ENCODE measurements around the gene QSOX2. TPM values are rescaled to one million over a fixed set of nuclear protein-coding genes. Genes with fewer than 3 reads are reported as not detected.

The QSOX2 gene
- polyA plus RNA-seq, 3 donors = 4.5 to 7.3 (median 6.8) TPM

DNA sequence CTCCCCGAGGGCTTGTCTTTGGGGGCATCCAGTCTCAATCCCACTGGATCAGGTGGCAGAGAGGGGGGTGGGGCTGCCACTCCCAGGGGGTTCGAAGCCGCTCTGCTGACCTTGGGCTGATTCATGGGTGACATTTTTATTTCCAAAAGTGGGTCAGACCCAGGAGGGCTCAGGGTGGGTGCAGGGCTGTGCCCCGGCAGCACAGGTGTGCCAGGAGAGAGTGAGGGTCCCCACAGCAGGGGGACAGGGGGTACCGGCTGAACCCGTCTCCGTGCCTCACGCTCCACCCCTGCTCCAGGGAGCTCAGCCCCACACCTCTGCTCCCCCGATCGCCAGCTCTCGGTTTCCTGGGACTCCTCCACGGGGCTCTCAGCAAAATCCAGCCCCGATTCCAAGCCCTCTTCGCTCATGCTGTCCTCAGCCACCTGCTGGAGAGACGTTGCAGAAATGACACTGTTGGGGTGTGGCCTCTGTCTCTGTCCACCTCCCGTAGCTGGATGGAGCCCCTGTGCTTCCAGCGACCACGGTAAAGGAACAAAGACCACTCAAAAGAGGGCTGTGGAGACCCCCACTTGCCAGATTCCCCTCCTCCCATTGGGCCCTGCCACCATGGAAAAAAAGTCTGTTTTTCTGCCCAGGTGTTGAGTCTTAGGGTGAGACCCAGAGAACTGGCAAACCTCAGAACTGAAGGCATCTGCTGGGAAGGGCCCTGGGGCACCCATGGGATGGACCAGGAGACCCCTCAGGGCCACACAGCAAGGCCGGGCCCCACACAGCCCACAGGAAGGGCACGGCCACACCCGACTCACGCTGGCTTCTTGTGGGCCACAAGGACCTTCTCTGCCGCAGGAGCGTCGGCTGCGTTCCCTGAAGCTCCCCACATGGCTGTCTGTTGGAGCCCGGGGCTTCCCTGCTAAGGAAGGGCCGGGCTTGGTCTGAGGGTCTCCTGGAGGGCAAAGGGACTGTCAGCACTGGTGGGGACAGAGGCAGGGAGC lies 10.6 kb upstream of the QSOX2 start:
- no peak overlapping the region for H3K27ac ChIP-seq (ENCODE audit: low read depth, low read length)
- 69 to 72% (median 70%) methylated on average over 28 of the region's 28 CpGs for WGBS, 3 donors

DNA sequence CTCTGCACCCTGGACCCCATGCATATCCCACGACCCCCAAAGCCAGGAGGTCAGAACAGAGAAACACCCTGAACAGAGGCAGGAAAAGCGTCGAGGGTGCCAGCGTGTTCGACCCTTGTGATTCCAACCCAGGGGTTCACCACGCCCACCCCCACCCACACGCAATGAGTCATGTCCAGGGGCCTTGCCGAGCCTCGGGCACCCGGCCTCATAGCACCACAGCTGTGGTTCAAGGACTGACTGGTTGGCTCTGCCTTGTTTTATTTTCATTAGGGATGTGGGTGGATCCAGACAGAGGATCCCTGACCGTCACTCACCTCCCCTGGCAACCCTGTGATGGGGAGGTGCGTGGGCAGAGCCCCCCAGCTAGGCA lies 9.5 kb upstream of the QSOX2 start:
- H3K27ac ChIP-seq (ENCODE audit: low read depth, low read length) = no peak overlapping the region
- 39 to 66% (median 62%) methylated on average over 12 of the region's 12 CpGs for WGBS, 3 donors

DNA sequence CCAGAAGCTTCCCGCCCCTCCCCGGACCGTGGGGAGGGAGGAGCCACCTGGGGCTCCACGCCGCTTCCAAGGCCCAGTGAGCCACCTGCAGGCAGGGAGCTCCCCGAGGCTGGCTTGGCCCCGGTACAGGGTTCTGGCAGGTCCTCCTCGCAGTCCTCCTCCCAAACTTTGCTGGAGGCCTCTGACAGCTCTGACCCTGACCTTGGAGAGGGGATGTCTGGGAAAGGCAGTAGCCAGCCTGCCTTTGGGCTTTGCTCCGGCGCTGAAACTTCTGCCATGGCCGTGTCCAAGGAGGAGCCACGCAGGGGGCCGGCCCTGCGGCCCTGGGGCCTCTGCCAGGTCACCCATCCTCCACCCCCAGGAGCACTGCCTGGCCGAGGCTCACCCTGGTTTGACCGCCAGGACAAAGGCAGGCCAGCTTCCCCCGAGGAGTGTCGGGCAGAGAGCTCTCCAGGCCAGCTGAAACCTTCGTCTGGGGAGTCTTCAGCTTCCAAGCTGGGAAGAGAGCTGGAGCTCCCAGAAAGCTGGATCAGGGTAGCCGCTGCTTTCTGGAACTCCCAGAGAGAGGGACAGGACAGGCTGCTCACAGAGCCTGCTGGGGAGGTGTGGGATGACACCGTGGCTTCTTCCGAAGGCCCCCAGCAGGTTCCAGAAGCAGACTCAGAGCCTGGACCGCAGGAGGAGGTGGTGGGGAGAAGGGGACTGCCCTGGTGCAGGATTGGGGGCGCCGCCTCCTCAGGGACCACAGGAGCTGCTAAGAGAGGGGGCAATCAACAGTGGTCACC lies 9.0 kb upstream of the QSOX2 start:
- no peak overlapping the region for H3K27ac ChIP-seq (ENCODE audit: low read depth, low read length)
- 58 to 78% (median 62%) methylated on average over 22 to 25 of the region's 25 CpGs for WGBS, 3 donors

DNA sequence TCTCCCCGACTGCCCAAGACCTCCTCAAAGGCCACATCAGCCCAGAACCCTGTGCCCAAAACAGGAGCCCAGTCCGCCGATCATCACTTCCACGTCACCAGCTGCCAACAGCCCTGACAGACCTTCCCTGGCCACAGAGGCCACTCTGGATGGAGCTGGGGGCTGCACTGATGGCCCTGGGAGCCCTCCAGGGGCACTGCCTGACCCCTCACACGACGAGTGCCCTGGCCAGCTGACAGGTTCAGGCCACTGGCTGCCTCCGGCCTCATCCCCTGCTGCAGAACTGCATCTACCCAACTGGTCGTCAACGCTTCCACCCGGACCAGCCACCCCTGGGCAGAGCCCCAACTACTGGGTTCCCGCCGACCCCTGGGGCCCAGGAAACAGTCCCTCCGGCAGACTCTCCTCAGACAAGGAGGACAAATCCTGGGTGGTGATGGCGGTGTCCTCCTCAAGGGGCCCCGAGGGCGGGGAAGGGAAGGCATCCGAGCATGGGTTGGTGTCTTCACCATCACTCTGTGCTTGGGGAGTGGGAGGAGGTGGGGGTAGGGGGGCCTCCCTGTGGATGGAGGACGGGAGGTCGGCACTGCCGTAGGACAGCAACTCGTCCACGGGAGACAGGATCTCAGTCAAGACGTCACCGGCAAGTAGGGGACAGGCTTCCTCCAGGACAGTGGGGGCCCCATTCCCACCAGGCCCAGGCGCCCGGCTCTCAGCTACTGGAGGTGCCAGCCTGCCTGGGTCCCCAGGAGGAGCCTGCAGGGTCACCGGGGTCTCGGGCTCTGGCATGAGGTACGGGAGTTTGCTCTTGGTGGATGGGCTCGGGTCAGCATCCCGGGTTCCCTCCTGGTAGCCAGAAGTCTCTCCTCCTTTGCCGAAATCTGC lies 7.9 kb upstream of the QSOX2 start:
- WGBS, 3 donors = 84 to 91% (median 84%) methylated on average over 32 of the region's 32 CpGs

DNA sequence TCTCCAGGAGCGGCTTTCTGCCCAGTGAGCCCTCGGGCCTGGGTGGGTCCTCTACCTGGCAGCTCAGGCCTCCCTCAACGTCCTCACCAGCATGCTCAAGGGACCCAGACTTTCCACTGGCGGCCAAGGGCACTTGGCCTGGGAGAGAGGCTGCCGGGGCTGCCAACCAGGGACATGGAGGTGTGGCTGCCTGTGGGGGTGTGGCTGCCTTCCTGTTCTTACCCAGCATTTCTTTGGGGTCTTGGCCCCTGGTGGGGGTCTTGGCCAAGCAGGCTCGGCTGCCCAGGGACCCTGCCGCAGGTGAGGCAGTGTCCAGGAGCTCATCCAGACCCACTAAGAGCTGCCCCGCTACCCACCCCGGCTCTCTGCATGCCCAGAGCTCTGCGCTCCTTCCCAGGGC lies 7.2 kb upstream of the QSOX2 start:
- WGBS, 3 donors = 85 to 90% (median 89%) methylated on average over 10 of the region's 10 CpGs
- no peak overlapping the region for H3K27ac ChIP-seq (ENCODE audit: low read depth, low read length)

More for the DNA sequence above, 7.9 kb upstream of the QSOX2 start:
- no peak overlapping the region for H3K27ac ChIP-seq (ENCODE audit: low read depth, low read length)

DNA sequence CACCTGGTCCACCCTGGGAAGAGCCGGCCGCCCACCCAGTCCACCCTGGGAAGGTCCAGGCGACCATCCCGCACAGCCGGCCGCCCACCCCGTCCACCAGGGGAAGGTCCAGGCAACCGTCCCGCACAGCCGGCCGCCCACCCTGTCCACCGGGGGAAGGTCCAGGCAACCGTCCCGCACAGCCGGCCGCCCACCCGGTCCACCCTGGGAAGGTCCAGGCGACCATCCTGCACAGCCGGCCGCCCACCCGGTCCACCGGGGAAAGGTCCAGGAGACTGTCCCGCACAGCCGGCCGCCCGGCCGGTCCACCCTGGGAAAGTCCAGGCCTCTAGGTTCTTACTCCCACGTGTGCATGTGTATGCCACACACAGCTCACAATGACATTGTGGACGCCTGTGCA lies 6.7 kb upstream of the QSOX2 start:
- 84 to 95% (median 90%) methylated on average over 23 to 29 of the region's 29 CpGs for WGBS, 3 donors
- no peak overlapping the region for H3K27ac ChIP-seq (ENCODE audit: low read depth, low read length)

DNA sequence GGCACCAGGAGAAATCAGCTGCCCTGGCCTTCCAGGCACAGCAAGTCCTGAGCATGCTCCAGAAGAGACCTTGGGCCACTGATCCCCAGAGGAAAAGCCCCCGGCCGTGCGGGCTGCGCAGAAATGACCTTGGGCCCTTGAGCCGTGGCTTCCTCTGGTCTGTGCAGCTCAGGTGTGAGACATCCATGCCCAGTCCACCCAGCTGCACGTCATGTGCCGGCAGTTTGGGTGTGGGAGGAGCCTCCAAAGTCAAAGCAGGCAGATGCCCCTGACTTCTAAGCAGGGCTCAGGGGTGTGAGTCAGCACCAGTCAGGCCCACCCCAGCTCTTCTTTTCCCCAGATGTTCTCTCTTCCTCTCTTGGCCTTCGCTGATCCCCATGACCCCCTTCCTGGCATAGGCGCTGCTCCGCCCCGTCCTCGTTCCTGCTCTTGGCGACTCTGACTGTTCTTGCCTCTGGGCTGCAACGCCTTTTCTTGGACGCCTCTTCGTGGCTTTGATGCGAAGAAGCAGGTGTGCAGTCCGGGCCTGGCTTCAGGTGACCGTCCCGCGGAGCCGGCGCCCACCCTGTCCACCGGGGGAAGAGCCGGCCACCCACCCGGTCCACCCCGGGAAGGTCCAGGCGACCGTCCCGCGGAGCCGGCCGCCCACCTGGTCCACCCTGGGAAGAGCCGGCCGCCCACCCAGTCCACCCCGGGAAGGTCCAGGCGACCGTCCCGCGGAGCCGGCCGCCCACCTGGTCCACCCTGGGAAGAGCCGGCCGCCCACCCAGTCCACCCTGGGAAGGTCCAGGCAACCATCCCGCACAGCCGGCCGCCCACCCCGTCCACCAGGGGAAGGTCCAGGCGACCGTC lies 5.9 kb upstream of the QSOX2 start:
- WGBS, 3 donors = 77 to 84% (median 77%) methylated on average over 26 to 49 of the region's 50 CpGs

DNA sequence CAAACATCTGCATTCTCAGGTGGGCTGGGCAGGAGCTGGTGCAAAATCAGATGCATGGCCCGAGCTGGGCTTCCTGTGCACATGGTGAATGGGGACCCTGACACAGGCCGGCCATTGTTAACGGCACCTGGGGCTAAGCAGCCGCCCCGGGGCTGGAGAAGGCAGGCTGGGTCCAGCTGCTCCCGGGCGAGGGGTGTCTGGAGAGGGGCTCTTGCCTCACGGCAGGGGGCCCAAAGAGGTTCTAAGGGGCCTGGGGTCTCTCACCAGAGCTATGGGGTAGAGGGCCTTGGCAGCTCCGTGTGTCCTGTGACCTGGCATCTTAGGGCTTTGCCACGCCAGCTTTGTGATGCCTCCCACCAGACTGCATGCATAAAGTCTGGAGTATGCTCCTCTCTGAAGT lies 5.1 kb upstream of the QSOX2 start:
- no peak overlapping the region for H3K27ac ChIP-seq (ENCODE audit: low read depth, low read length)
- 64 to 69% (median 65%) methylated on average over 10 of the region's 10 CpGs for WGBS, 3 donors

More for the DNA sequence above, 5.9 kb upstream of the QSOX2 start:
- H3K27ac ChIP-seq (ENCODE audit: low read depth, low read length) = no peak overlapping the region

DNA sequence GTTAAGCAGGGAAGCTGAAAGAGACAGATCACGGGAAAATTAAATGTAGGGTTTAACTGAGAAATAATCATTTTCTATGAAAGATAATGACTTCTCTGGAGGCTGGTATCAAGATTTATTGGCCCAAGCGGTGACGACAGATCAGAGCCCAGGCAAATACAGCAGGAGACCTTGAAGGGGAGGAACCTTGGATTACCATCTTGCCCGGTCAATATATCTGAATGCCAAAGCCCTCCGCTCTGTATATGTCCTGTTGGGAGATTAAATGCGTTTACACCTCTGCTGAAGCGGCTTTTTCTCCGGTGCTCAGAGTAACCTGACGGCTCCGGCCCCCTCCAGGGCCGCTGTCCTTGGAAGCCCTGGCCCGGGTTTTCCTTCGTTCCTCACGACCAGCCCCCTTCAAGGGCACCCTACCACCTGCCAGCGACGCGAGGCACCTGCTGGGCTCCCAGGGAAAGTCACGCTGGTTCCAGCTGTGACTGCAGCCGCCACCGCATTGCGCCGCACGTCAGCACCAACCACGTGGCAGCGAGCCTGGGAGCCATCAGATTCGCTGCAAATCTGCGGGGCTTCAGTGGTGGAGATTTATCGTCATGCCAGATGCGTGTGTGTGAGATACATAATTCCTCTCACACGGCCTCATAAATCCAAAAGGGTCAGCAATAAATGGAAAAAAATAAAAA lies 4.4 kb upstream of the QSOX2 start:
- H3K27ac ChIP-seq (ENCODE audit: low read depth, low read length) = no peak overlapping the region
- 20 to 64% (median 58%) methylated on average over 30 of the region's 30 CpGs for WGBS, 3 donors

DNA sequence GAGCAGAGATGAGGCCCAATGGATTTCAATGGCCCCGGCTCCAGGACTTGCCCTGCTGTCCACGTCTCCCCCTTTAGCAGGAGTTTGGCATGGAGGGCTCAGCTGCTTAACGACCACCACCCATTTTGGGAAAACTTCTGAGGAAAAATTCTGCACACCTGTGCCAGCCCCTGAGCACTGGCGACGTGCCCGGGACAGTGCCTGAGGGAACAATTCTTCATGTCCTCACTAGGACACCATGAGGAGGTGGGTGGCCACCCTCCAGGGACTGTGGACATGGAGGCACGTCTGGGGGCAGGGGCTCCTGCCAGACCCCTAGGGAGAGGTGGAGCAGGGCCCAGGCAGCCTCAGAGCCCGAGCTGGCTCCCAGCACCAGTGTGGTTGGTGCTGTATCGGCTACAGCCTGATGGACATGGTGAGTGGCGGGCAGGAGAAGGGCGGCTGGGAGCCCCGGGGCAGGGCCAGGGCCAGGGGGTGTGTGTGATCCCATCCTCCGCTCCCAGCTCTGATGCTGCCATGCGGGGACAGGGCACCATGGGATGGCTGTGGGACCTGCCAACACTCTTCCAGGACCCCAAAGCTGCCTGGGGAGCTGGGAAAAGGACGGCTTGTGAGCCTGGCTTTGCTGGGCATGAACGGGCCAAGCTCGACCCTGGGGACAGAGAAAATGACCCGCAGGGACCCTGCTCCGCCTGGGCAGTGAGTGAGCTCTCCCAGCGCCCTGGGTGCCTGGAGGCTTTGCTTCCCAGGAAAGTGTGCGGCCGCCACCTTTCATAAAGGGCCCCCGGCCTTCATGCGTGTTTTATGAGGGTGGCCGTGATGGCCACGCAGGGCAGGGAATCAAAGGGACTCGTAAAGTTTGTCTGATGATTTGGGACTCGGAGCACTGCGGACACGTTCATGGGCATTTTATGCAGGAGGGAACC lies 3.6 kb upstream of the QSOX2 start:
- 58 to 82% (median 74%) methylated on average over 30 of the region's 30 CpGs for WGBS, 3 donors
- no peak overlapping the region for H3K27ac ChIP-seq (ENCODE audit: low read depth, low read length)

DNA sequence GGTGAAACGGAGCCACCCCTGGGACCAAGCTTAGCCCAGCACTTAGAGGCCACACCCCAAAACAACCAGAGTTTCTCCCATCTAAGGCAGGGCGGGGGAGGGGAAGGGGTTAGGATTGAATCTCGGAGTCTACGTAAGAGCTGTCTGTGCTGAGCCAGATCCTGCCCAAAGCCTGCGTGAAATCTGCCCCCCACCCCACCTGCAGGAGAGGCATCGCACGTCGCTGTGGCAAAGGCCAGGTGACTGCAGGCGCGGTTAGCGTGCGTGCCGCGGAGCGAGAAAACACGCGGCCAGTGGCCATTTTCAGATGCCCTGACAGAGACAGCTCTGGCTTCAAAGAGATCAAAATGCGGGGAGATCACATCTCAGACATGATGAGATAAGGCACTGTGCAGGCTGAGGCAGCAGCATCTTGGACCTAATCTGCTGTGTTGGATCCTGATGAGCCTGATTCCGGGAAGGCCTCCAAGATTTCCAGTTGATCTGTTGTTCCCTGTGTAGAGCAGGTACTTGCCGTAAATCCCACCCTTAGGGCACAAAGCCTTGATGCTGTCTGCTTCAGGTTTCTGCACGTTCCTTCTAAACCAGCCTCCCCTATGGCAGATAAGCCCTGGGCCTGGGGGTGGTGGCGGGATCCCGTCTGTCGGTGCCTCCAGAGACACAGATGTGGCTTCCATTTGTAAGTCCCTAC lies 2.5 kb upstream of the QSOX2 start:
- WGBS, 3 donors = 87 to 90% (median 89%) methylated on average over 24 of the region's 24 CpGs
- H3K27ac ChIP-seq (ENCODE audit: low read depth, low read length) = no peak overlapping the region

DNA sequence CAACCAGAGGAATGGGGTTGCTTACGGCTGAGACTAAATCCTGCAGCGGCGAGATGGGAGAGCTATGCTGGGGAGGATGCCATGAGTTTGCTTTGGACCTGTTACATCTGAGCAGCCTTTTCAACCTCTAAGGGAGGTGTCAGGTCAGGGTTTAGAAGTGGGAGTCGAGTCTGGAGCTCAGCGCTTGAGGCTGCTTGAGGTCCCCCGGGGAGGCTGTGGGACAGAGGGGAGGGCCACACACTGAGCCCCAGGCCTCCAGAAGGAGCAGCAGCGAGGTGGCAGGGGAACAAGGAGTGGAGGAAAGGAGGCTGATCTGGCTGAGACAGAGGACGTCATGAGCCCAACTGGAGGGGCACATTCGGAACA lies 1.9 kb upstream of the QSOX2 start:
- H3K27ac ChIP-seq (ENCODE audit: low read depth, low read length) = no peak overlapping the region
- WGBS, 3 donors = 62 to 77% (median 62%) methylated on average over 8 to 9 of the region's 9 CpGs

DNA sequence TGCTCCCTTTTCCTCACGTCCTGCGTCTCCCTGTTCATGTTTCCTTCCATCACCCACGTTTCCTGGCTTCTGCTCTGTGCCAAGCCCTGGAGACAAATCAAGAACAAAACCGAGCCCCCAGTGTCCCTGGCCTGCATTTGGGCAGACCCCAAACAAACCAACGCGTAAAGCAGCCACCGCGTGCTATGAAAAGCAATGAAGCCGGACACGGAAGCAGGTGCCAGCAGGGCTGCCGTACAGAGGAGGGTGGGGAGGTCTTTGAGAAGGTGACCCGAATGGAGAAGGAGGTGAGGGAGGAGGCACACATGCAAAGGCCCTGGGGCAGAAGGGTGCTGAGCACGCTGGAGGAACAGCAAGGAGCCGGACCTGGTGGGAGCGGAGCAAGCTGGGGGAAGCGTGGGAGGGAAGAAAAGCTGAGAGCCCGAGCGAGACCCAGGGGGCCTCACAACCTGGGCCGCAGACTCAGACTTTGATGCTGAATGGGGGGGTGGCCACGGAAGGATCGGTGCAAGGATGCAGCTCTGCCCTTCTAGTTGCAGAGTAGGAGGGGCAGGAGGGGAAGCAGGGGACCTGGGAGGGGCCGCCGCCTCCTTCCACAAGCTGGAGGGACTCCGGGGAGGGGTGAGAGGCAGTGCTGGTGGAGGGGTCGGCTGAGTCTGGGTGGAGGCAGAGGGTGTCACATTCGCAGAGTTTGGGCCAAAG lies 1.4 kb upstream of the QSOX2 start:
- H3K27ac ChIP-seq (ENCODE audit: low read depth, low read length) = no peak overlapping the region
- WGBS, 3 donors = 72 to 86% (median 73%) methylated on average over 26 of the region's 26 CpGs

DNA sequence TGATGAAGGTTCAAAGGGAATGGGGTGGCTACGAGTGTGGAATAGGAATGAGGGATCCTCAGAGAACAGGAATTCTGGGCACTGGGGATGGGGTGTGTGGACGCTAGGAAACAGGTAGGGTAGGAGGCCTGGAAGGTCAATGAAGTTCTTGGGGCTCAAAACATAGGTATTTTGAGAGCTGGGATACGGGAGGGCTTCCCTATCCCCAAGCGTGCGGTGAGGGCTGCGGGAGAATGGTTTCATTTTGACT lies 718 bp downstream of the QSOX2 start:
- no peak overlapping the region for H3K27ac ChIP-seq (ENCODE audit: low read depth, low read length)
- WGBS, 3 donors = 3 to 4% (median 3%) methylated on average over 6 of the region's 6 CpGs

All from adipose tissue (tissue), 3 donors.